Gastrocnemius medialis (tissue), 4 donors: ENCODE data around the gene ACTR5. TPM values are rescaled to one million over a fixed set of nuclear protein-coding genes. Genes with fewer than 3 reads are reported as not detected.

Source experiments
- ATAC-seq, 2 donors: fragments of 150-250 bp; one replicate each; pipeline ENCODE4 v1.9.1; 2016
- DNase-seq, 2 donors: peaks; one replicate each; pipeline ENCODE4 v3.0.0-alpha.2; 2019
- H3K27ac ChIP-seq, 4 donors: fragments of 200-600 bp; sonication (generic); 1 replicate in 1 of 4; 2 replicates in 3 of 4; pipeline ENCODE4 v1.5.1; 2016 to 2018; ENCODE audit warnings: mild to moderate bottlenecking in 2 of 4, moderate library complexity in 1 of 4
- H3K27me3 ChIP-seq, 3 donors: fragments of 200-600 bp; sonication (generic) in 2 of 3; 1 replicate in 1 of 3; 2 replicates in 2 of 3; pipeline versions ENCODE4 v1.5.1 to v1.6.0; 2016 to 2019; ENCODE audit warnings: mild to moderate bottlenecking in 1 of 3, moderate library complexity in 1 of 3
- H3K36me3 ChIP-seq, 2 donors: fragments of 200-600 bp; sonication (generic) in 1 of 2; one replicate each; pipeline ENCODE4 v1.5.1; 2017 to 2018
- H3K4me1 ChIP-seq, 2 donors: fragments of 200-600 bp; sonication (generic) in 1 of 2; one replicate each; pipeline ENCODE4 v1.5.1; 2016 to 2017; ENCODE audit warnings: mild to moderate bottlenecking in 2 of 2
- H3K4me3 ChIP-seq, 4 donors: fragments of 200-600 bp; sonication (generic) in 3 of 4; 1 replicate in 1 of 4; 2 replicates in 3 of 4; pipeline ENCODE4 v1.5.1; 2016 to 2019; ENCODE audit warnings: mild to moderate bottlenecking in 2 of 4
- H3K9me3 ChIP-seq, 3 donors: fragments of 200-600 bp; sonication (generic) in 2 of 3; 1 replicate in 1 of 3; 2 replicates in 2 of 3; pipeline ENCODE4 v1.5.1; 2016 to 2019
- POLR2A ChIP-seq, 2 donors: fragments of 450-650 bp; IDR thresholded peaks; one replicate each; pipeline ENCODE4 v1.6.1; 2017; ENCODE audit warnings: antibody characterized with exemption in 2 of 2, mild to moderate bottlenecking in 2 of 2, moderate library complexity in 2 of 2
- in situ Hi-C, 4 donors: fragments of 200-750 bp; cut with MboI; loops; one replicate each; pipeline versions ENCODE4 v1.15.0 to v1.8.0; 2017; ENCODE audit warnings: low sequenced_read_pairs in 4 of 4
- intact Hi-C: fragments of 100-400 bp; cut with DNase I; formaldehyde crosslinking; loops from one replicate; pipeline ENCODE4 v1.15.1; 2023; ENCODE audit warnings: low total_unique reads
- total RNA-seq, 4 donors: library from RNA; depleted of rRNA; stranded (reverse); fragments of >200 nt; gene quantifications; one replicate each; pipeline versions ENCODE4 v1.1.0 to v1.2.3, GENCODE V29; 2016
- TF ChIP-seq, protein P1 (sequence below), 5 experiments: fragments of 450-650 bp in 3 of 5; fragments of 200-600 bp in 2 of 5; sonication (generic) in 2 of 5; IDR thresholded peaks in 4 of 5; conservative IDR thresholded peaks in 1 of 5; 1 replicate in 4 of 5; 2 replicates in 1 of 5; pipeline ENCODE4 v1.5.1; 2016 to 2019; ENCODE audit warnings: antibody characterized with exemption in 5 of 5, mild to moderate bottlenecking in 3 of 5, moderate library complexity in 3 of 5

The ACTR5 gene
- total RNA-seq, 4 donors from 2014 or later, result 6.3 to 10.0 (median 8.0) TPM

DNA sequence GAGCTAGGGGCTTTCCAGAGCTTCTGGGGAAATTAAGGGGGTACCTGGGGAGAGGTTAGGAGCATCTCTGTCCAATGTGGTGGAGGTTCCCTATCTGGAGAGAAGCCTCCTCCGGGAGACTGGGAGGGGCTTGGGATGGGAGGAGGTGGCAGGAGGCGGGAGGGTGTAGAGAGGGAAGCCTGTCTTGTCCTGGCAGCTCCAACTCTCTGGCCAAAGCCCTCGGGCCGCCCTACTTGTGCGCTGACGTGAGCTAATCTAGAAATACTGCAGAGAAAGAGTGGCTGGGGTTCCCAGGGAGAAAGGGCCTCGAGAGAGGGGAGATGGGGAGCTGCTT lies 25.6 kb upstream of the ACTR5 start:
- ATAC-seq, result no peak
- intact Hi-C loops (no loop called here), in situ Hi-C loops (no loop called here)
- H3K27ac ChIP-seq, result no peak overlapping the region
- no peaks in the 10 kb centered on the region for H3K4me1 ChIP-seq
- no peaks in the 10 kb centered on the region for H3K36me3 ChIP-seq
- no peak overlapping the region for H3K4me3 ChIP-seq
- peaks cover 67 to 85% (median 78%) of the 10 kb centered on the region in 3 donors for H3K27me3 ChIP-seq
- no peak for DNase-seq
- no peaks in the 10 kb centered on the region for H3K9me3 ChIP-seq
- no peak for TF ChIP-seq POLR2A (IDR thresholded peaks at IDR 0.05)
- TF ChIP-seq, protein P1, sequence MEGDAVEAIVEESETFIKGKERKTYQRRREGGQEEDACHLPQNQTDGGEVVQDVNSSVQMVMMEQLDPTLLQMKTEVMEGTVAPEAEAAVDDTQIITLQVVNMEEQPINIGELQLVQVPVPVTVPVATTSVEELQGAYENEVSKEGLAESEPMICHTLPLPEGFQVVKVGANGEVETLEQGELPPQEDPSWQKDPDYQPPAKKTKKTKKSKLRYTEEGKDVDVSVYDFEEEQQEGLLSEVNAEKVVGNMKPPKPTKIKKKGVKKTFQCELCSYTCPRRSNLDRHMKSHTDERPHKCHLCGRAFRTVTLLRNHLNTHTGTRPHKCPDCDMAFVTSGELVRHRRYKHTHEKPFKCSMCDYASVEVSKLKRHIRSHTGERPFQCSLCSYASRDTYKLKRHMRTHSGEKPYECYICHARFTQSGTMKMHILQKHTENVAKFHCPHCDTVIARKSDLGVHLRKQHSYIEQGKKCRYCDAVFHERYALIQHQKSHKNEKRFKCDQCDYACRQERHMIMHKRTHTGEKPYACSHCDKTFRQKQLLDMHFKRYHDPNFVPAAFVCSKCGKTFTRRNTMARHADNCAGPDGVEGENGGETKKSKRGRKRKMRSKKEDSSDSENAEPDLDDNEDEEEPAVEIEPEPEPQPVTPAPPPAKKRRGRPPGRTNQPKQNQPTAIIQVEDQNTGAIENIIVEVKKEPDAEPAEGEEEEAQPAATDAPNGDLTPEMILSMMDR (IDR thresholded peaks at IDR 0.05 in 4 of 5, conservative IDR thresholded peaks at IDR 0.05 in 1 of 5), result no peak

DNA sequence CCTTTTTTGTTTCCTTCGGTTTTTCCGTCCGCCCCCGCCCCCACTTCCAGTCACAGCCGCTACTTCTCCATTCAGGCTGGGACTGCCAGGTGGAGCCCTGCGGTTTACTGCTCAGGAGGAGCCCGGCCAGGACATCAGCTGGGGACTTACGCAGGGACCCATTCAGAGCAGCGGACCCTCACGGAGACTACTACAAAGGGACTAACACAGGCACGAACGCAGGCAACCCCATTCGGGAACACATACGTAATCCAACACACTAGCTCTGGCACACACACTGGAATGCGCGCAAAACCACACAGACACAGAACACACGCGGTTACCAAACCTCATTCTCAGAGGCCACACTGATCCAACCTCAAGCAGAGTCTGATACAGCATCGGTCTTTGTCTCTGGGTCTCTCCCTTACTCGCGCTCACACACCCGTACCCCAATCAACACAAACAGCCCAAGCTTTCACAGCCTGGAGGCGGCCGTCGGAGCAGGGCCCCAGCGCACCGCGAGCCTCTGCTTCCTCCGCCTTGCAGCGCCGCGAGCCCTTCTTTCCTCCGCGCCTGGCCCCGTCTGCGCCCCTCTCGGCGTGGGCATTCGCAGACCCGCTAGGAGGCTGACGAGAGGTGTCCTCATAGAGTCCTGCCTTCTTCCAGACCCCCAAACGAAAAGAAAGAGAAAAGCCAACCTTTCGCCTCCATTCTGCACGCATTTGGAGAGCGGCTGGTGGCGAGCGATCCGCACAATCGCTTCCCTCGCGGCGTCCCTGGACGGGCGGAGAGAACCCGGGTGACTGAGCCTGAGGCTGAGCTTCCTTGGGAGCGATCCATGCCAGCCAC lies 25.0 kb upstream of the ACTR5 start:
- no peaks in the 10 kb centered on the region for H3K4me1 ChIP-seq
- in situ Hi-C loops, result no loop called here
- H3K4me3 ChIP-seq, result no peak overlapping the region
- intact Hi-C loops, result no loop called here
- H3K36me3 ChIP-seq, result no peaks in the 10 kb centered on the region
- no peak for DNase-seq
- H3K27me3 ChIP-seq, result peaks cover 73 to 87% (median 84%) of the 10 kb centered on the region in 3 donors
- no peak for ATAC-seq
- TF ChIP-seq POLR2A (IDR thresholded peaks at IDR 0.05), result no peak
- TF ChIP-seq, protein P1 (IDR thresholded peaks at IDR 0.05 in 4 of 5, conservative IDR thresholded peaks at IDR 0.05 in 1 of 5), result no peak
- H3K27ac ChIP-seq, result no peak overlapping the region
- H3K9me3 ChIP-seq, result no peaks in the 10 kb centered on the region

DNA sequence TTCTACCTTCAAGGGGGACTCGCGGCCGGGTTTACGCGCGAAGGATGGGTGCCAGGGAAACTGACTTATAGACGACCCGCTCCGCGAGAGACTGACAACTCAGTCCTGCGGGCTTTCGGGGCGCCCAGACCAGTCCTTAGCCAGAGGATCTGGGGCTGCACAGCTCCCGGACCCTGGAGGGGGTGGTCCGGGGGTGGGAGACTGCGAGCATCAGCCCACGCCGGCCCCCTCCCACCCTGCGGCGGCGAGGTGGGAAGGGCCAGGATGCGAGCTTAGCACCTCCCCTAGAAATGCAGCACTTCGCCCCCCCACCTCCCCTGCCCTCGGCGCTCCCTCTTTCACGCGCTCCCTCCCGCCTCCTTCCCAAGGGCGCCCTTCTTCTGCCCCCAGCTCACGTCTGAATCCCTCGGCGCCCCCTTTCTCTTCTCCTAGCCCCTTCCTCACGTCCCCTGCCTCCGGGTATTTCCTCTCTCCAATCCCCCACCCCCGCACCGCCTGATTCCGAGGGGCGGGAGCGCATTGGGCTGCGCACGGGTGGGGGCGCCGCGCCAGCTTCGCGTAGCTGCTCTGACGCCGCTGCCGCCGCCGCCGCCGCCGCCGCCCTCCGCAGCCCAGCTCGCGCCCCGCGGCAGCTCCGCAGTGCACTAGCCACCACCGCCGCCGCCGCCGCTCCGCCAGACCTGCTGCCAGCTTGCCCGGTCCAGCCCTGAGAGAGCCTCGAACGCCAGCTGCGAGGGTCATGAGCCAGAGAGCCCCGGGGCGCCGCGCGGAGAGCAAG lies 24.2 kb upstream of the ACTR5 start, which contains the start of gene SLC32A1:
Gene SLC32A1 (plus strand): TSS at position 639 of the 778 bp plus-strand sequence. CDS start 239 bp downstream, outside the sequence.
- peaks cover 76 to 91% (median 91%) of the 10 kb centered on the region in 3 donors for H3K27me3 ChIP-seq
- no peak within 1 kb of the TSS for H3K4me3 ChIP-seq
- H3K4me1 ChIP-seq, result peaks cover 0 to 1% of the 10 kb centered on the region in 2 donors
- no peak within 1 kb of the TSS for H3K27ac ChIP-seq
- no peak for DNase-seq
- TF ChIP-seq, protein P1 (IDR thresholded peaks at IDR 0.05 in 4 of 5, conservative IDR thresholded peaks at IDR 0.05 in 1 of 5), result no peak
- no peak for TF ChIP-seq POLR2A (IDR thresholded peaks at IDR 0.05)
- H3K36me3 ChIP-seq, result no peaks in the 10 kb centered on the region
- ATAC-seq, result no peak
- no peaks in the 10 kb centered on the region for H3K9me3 ChIP-seq
- in situ Hi-C loops, result no loop called here
- intact Hi-C loops, result no loop called here

DNA sequence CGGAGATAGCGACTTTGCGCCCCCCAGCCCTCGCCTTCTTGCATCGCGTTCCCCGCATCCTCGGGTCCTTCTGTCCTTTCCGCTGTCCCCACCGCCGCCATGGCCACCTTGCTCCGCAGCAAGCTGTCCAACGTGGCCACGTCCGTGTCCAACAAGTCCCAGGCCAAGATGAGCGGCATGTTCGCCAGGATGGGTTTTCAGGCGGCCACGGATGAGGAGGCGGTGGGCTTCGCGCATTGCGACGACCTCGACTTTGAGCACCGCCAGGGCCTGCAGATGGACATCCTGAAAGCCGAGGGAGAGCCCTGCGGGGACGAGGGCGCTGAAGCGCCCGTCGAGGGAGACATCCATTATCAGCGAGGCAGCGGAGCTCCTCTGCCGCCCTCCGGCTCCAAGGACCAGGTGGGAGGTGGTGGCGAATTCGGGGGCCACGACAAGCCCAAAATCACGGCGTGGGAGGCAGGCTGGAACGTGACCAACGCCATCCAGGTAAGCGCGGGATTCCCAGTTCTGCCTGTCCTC lies 23.6 kb upstream of the ACTR5 start:
- Histone ChIP-seq H3K27ac (no peak overlapping the region), H3K9me3 (no peaks in the 10 kb centered on the region), H3K4me1 (peaks cover 0 to 6% of the 10 kb centered on the region in 2 donors), H3K36me3 (no peaks in the 10 kb centered on the region), H3K4me3 (no peak overlapping the region), H3K27me3 (peaks cover 78 to 98% (median 91%) of the 10 kb centered on the region in 3 donors)
- intact Hi-C loops (no loop called here), in situ Hi-C loops (no loop called here)
- no peak for TF ChIP-seq POLR2A (IDR thresholded peaks at IDR 0.05)
- TF ChIP-seq, protein P1 (IDR thresholded peaks at IDR 0.05 in 4 of 5, conservative IDR thresholded peaks at IDR 0.05 in 1 of 5), result no peak
- DNase-seq (no peak), ATAC-seq (no peak)
